ENCODE results near the gene FOLH1.
"Not testable (repeated sequence)": the region's sequence is repeated elsewhere in the genome, so short reads cannot be mapped to it uniquely, and the experiment has no call there.

DNA sequence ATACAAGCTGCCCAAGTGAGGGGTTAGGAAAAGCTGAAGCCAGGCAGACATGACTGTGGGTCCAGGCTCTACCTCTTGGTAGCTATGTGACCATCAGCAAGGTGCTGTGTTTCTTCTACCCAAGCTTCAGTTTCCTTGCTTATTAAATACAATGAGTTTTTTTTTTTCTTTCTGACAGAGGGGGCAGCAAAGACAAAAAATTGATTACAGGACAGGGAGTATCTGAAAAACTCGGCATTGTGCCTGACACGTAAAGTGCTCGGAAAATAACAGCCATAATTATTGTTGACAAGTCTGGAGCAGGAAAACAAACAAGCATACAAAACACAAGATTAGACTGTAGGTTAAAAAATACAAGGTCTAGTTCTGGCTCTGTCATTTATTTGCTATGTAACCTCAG, 23.3 kb upstream of the FOLH1 start:
- TF ChIP-seq POLR2A (IDR thresholded peaks at IDR 0.05; ENCODE audit: low read depth, low read length); POLR2AphosphoS5 (IDR thresholded peaks at IDR 0.05; ENCODE audit: low read depth, low read length); TAF1 (IDR thresholded peaks at IDR 0.05; ENCODE audit: borderline replicate concordance, low read depth, low read length): not testable (repeated sequence)
